GM19455 (cell line): Measurements from ENCODE around the gene ZNF184.
"Not testable (repeated sequence)": the region's sequence is repeated elsewhere in the genome, so short reads cannot be mapped to it uniquely, and the experiment has no call there.

Experiments used
- ATAC-seq: cut with Tn5 transposase; IDR thresholded peaks from one replicate; pipeline ENCODE4 v1.9.1; 2021; ENCODE audit not compliant: unreplicated experiment

The ZNF184 gene

GRCh38 chr6:27426045-27426620 is 46.8 kb downstream of the ZNF184 start:
- no peak for ATAC-seq

- ATAC-seq, result not testable (repeated sequence)
Measured at GRCh38 chr6:27424851-27425250, 48.1 kb downstream of the ZNF184 start.

GRCh38 chr6:27422651-27423332 is 50.1 kb downstream of the ZNF184 start:
- ATAC-seq, result no peak

- no peak for ATAC-seq
Measured at GRCh38 chr6:27419363-27419762, 53.5 kb downstream of the ZNF184 start.

GRCh38 chr6:27415898-27416297 is 57.0 kb downstream of the ZNF184 start:
- ATAC-seq, result no peak

- no peak for ATAC-seq
Measured at GRCh38 chr6:27414996-27415395, 57.9 kb downstream of the ZNF184 start.

- ATAC-seq, result no peak
Measured at GRCh38 chr6:27414300-27414699, 58.6 kb downstream of the ZNF184 start.

GRCh38 chr6:27407153-27407814 is 65.6 kb downstream of the ZNF184 start:
- no peak for ATAC-seq

- no peak for ATAC-seq
Measured at GRCh38 chr6:27406085-27406484, 66.8 kb downstream of the ZNF184 start.

GRCh38 chr6:27400877-27401642 is 71.8 kb downstream of the ZNF184 start:
- no peak for ATAC-seq
